ENCODE measurements around the gene MRPL55. TPM values are rescaled to one million over a fixed set of nuclear protein-coding genes. Genes with fewer than 3 reads are reported as not detected.
A peak's percentile ranks its signal among the peaks of the same experiment; 100 is the strongest.

The MRPL55 gene
- 168 and 178 TPM in 2 replicates for polyA plus RNA-seq
- polyA minus RNA-seq = 39.2 and 54.3 TPM in 2 replicates

DNA sequence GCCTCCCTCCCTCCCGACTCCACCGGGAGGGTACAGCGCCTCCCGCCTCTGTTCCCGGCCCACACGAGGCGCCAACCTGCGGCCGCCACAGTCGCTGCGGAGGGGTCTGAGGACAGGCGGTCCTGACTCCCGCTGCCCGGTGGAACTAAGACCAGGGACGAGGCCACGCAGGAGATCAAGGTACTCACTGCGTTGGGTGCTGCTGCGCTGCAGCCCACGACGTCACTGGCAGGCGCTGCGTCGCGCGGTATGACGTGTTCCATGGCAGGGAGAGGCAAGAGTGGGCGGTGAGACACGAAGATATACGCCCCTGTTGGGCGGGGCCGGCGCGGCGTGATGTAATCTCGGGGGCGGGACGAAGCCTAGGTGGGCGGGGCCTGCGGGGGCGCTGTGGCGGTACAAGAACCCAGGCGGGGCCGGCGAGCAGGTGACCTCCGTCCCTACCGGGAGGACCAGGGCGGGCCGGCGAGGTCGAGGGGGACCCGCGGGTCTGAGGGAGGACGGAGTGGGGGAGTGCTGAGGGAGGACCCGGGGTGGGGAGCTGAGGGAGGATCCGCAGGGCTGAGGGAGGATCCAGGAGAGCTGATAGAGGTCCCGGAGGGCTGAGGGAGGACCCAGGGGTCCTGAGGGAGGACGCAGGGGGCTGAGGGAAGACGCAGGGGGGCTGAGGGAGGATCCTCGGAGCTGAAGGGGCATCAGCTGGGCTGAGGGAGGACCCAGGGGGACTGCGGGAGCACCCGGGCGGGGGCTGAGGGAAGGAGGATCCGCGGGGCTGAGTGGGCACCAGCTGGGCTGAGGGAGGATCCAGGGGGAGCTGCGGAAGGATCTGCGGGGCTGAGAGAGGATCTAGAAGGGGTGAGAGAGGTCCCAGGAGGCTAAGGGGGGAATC lies at the start of gene MRPL55:
MRPL55 (minus strand) TSS at position 227 of the 889 bp plus-strand sequence. CDS start 1,039 bp downstream, outside the sequence.
- Histone ChIP-seq H3K9me3 (ENCODE audit: low read length) (no peaks in the 10 kb centered on the region), H3K36me3 (ENCODE audit: insufficient read depth, low read length) (no peaks in the 10 kb centered on the region), H3K9me2 (ENCODE audit: insufficient read depth, low read length) (no peaks in the 10 kb centered on the region), H3K4me3 (ENCODE audit: low read length) (peak within 1 kb of the TSS; percentile 82), H3K27me3 (ENCODE audit: insufficient read depth, low read depth, low read length) (no peaks in the 10 kb centered on the region), H3K79me2 (replicated peaks; ENCODE audit: insufficient read depth, low read length) (peaks cover 18% of the 10 kb centered on the region), H3K27ac (ENCODE audit: low read length) (peak within 1 kb of the TSS; percentile 76), H3F3A (ENCODE audit: insufficient read depth, low read length, poor library complexity, severe bottlenecking) (no peaks in the 10 kb centered on the region), H3K9ac (ENCODE audit: low read length) (peak within 1 kb of the TSS; percentile 88), H2AFZ (ENCODE audit: low read depth, low read length) (peak within 1 kb of the TSS; percentile 77), H4K20me1 (ENCODE audit: insufficient read depth) (no peaks in the 10 kb centered on the region), H3K4me2 (ENCODE audit: low read length) (peak within 1 kb of the TSS; percentile 85)
- peak; percentile 62 for TF ChIP-seq TAF1 (IDR thresholded peaks at IDR 0.05; ENCODE audit: low read depth)
- TF ChIP-seq CTCF (IDR thresholded peaks at IDR 0.05; ENCODE audit: poor library complexity, severe bottlenecking) = peak; percentile 32
- peak; percentile 76 for TF ChIP-seq EP300 (conservative IDR thresholded peaks at IDR 0.05; ENCODE audit: poor library complexity, severe bottlenecking)
- TF ChIP-seq SMC3 (conservative IDR thresholded peaks at IDR 0.05; ENCODE audit: poor library complexity) = no peak
- peak; percentile 86 for TF ChIP-seq MXI1 (conservative IDR thresholded peaks at IDR 0.05; ENCODE audit: poor library complexity, severe bottlenecking)
- peak; percentile 100 for TF ChIP-seq POLR2AphosphoS5 (IDR thresholded peaks at IDR 0.05)
- peak; percentile 20 for TF ChIP-seq RAD21 (conservative IDR thresholded peaks at IDR 0.05)
- no peak for TF ChIP-seq EZH2 (IDR thresholded peaks at IDR 0.05; ENCODE audit: borderline replicate concordance, insufficient read depth, low read length, poor library complexity, severe bottlenecking)
- peak; percentile 81 for TF ChIP-seq REST (IDR thresholded peaks at IDR 0.05; ENCODE audit: borderline replicate concordance)

GRCh38 chr1:228158151-228159007 lies 49.3 kb upstream of the MRPL55 start:
- Histone ChIP-seq H3K9ac (ENCODE audit: low read length) (no peak overlapping the region), H3K9me2 (ENCODE audit: insufficient read depth, low read length) (no peaks in the 10 kb centered on the region), H3K27me3 (ENCODE audit: insufficient read depth, low read depth, low read length) (no peaks in the 10 kb centered on the region), H4K20me1 (ENCODE audit: insufficient read depth) (no peaks in the 10 kb centered on the region), H3K4me3 (ENCODE audit: low read length) (no peak overlapping the region), H3K9me3 (ENCODE audit: low read length) (no peaks in the 10 kb centered on the region), H3K4me2 (ENCODE audit: low read length) (no peak overlapping the region), H3F3A (ENCODE audit: insufficient read depth, low read length, poor library complexity, severe bottlenecking) (no peaks in the 10 kb centered on the region), H3K27ac (ENCODE audit: low read length) (no peak overlapping the region), H2AFZ (ENCODE audit: low read depth, low read length) (no peak overlapping the region), H3K79me2 (replicated peaks; ENCODE audit: insufficient read depth, low read length) (no peaks in the 10 kb centered on the region), H3K36me3 (ENCODE audit: insufficient read depth, low read length) (no peaks in the 10 kb centered on the region)
- TF ChIP-seq SMC3 (conservative IDR thresholded peaks at IDR 0.05; ENCODE audit: poor library complexity) (no peak), POLR2AphosphoS5 (IDR thresholded peaks at IDR 0.05) (no peak), REST (IDR thresholded peaks at IDR 0.05; ENCODE audit: borderline replicate concordance) (no peak), CTCF (IDR thresholded peaks at IDR 0.05; ENCODE audit: poor library complexity, severe bottlenecking) (no peak), TAF1 (IDR thresholded peaks at IDR 0.05; ENCODE audit: low read depth) (no peak), RAD21 (conservative IDR thresholded peaks at IDR 0.05) (no peak), EZH2 (IDR thresholded peaks at IDR 0.05; ENCODE audit: borderline replicate concordance, insufficient read depth, low read length, poor library complexity, severe bottlenecking) (no peak), EP300 (conservative IDR thresholded peaks at IDR 0.05; ENCODE audit: poor library complexity, severe bottlenecking) (no peak), MXI1 (conservative IDR thresholded peaks at IDR 0.05; ENCODE audit: poor library complexity, severe bottlenecking) (no peak)
